Measurements from ENCODE around the gene DGKG.

DNA sequence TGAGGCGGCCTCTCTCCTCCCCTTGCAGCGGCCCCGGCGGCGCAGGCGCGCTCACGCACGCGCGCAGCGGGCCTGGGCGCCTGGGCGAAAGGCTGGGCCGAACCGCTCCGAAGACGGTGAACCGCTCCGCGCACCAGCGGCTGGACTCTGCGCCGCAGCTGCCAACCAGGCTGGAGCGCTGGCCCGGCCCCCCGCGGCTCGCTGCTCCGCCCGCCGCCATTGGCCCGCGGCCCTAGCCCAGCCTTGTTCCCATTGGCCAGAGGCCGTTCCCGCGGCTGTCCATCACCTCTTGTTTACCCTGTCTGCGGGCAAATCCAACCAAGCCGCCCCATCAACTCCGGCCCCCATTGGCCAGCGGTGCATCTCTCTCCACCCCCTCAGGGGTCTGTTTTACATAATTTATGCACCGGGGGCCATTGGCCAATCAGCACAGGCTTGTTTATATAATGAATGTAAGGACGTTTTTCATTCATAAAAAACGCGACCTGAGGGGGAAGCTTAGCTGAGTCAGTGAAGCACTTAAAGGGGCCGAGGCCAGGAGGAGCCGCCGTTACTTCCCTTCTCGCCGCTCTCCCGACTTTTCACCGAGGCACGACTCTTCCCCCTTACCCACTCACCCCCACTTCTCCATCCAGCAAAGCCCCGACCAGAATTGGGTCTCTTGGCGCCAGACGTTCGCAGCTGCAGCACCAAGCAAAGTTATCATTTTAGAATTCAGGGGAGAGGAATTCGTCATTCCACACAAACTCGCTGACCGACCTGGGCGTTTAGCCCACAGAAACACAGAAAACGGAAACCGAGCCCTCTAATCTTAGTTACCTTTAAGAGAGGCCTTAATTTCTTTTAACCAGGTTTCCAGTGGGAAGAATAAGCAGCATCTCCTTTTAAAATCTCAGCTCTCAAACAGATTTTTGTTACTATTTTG lies 252.8 kb downstream of the DGKG start, which contains the start of gene ETV5:
- TF ChIP-seq CHD4 (IDR thresholded peaks at IDR 0.05) = no peak
- no peak for TF ChIP-seq STAT1 (conservative IDR thresholded peaks at IDR 0.05)
- TF ChIP-seq EP300 (IDR thresholded peaks at IDR 0.05; ENCODE audit: borderline replicate concordance in 1 of 2, control insufficient read depth in 1 of 2, low read depth in 2 of 2, low read length in 2 of 2) = no peak
- TF ChIP-seq SREBF1 (IDR thresholded peaks at IDR 0.05; ENCODE audit: low read length) = no peak
- no peak for TF ChIP-seq EZH2 (IDR thresholded peaks at IDR 0.05; ENCODE audit: borderline replicate concordance, control insufficient read depth, low read depth, low read length)
- 0 out of 2 replicates have a peak, but pooled peaks have one; percentile 44 for TF ChIP-seq EED (IDR thresholded peaks at IDR 0.05; ENCODE audit: low read depth)
- no peak for TF ChIP-seq CBX3 (IDR thresholded peaks at IDR 0.05; ENCODE audit: borderline replicate concordance, low read depth)
- TF ChIP-seq POLR2A (IDR thresholded peaks at IDR 0.05; ENCODE audit: low read depth, low read length) = peak; percentile 89
- TF ChIP-seq, protein P1, sequence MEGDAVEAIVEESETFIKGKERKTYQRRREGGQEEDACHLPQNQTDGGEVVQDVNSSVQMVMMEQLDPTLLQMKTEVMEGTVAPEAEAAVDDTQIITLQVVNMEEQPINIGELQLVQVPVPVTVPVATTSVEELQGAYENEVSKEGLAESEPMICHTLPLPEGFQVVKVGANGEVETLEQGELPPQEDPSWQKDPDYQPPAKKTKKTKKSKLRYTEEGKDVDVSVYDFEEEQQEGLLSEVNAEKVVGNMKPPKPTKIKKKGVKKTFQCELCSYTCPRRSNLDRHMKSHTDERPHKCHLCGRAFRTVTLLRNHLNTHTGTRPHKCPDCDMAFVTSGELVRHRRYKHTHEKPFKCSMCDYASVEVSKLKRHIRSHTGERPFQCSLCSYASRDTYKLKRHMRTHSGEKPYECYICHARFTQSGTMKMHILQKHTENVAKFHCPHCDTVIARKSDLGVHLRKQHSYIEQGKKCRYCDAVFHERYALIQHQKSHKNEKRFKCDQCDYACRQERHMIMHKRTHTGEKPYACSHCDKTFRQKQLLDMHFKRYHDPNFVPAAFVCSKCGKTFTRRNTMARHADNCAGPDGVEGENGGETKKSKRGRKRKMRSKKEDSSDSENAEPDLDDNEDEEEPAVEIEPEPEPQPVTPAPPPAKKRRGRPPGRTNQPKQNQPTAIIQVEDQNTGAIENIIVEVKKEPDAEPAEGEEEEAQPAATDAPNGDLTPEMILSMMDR (IDR thresholded peaks at IDR 0.05 in 2 of 3, conservative IDR thresholded peaks at IDR 0.05 in 1 of 3; ENCODE audit: control insufficient read depth in 2 of 3, extremely low read depth in 1 of 3, insufficient read depth in 1 of 3, low read depth in 3 of 3, low read length in 3 of 3) = no peak
- no peak for TF ChIP-seq JUND (IDR thresholded peaks at IDR 0.05; ENCODE audit: low read depth, low read length)
- TF ChIP-seq SIN3A (IDR thresholded peaks at IDR 0.05; ENCODE audit: low read depth, low read length) = no peak
